Measurements from ENCODE around the gene TK1. TPM values are rescaled to one million over a fixed set of nuclear protein-coding genes. Genes with fewer than 3 reads are reported as not detected.
A peak's percentile ranks its signal among the peaks of the same experiment; 100 is the strongest.
"Not testable (repeated sequence)": the region's sequence is repeated elsewhere in the genome, so short reads cannot be mapped to it uniquely, and the experiment has no call there.

The TK1 gene
- total RNA-seq, 1 experiment from 2014 or later, result 190 TPM

DNA sequence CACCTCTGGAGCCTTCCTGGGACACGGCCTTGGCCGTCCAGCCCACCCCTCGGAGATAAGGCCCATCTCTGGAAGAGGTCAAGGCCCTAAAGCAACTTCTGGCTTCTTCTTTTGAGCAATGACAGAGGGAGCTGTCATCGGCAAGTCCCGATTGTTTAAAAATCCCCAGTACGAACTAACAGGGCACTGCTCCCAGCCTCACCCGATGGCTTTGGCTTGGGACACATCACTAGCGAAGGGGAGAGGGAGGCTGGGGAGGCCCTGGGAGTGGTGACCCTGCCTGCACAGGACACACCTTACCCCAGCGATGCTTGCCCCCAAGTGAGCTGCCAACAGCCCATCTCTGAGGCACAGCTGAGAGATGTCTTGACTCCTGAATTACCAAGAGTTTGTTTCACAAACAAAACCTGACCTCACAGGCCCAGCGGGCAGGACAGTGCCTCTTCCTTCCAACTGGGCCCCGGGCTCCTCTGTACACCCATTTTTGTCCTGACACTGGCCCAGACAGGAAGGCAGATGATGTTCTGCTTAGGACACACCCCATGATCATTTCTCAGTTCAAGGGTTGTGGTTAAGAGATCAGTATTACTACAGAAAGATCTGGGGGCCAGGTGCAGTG is 13.6 kb downstream of the TK1 start:
- CTCF ChIA-PET, result no interaction called here
- TF ChIP-seq, protein P1, sequence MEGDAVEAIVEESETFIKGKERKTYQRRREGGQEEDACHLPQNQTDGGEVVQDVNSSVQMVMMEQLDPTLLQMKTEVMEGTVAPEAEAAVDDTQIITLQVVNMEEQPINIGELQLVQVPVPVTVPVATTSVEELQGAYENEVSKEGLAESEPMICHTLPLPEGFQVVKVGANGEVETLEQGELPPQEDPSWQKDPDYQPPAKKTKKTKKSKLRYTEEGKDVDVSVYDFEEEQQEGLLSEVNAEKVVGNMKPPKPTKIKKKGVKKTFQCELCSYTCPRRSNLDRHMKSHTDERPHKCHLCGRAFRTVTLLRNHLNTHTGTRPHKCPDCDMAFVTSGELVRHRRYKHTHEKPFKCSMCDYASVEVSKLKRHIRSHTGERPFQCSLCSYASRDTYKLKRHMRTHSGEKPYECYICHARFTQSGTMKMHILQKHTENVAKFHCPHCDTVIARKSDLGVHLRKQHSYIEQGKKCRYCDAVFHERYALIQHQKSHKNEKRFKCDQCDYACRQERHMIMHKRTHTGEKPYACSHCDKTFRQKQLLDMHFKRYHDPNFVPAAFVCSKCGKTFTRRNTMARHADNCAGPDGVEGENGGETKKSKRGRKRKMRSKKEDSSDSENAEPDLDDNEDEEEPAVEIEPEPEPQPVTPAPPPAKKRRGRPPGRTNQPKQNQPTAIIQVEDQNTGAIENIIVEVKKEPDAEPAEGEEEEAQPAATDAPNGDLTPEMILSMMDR (IDR thresholded peaks at IDR 0.05; ENCODE audit: insufficient read depth in 1 of 2, low read depth in 1 of 2, low read length in 1 of 2, severe bottlenecking in 1 of 2, unreplicated experiment in 1 of 2), result no peak
- H3K4me3 Mint-ChIP-seq (ENCODE audit: unreplicated experiment), result peak overlapping the region; percentile 22

DNA sequence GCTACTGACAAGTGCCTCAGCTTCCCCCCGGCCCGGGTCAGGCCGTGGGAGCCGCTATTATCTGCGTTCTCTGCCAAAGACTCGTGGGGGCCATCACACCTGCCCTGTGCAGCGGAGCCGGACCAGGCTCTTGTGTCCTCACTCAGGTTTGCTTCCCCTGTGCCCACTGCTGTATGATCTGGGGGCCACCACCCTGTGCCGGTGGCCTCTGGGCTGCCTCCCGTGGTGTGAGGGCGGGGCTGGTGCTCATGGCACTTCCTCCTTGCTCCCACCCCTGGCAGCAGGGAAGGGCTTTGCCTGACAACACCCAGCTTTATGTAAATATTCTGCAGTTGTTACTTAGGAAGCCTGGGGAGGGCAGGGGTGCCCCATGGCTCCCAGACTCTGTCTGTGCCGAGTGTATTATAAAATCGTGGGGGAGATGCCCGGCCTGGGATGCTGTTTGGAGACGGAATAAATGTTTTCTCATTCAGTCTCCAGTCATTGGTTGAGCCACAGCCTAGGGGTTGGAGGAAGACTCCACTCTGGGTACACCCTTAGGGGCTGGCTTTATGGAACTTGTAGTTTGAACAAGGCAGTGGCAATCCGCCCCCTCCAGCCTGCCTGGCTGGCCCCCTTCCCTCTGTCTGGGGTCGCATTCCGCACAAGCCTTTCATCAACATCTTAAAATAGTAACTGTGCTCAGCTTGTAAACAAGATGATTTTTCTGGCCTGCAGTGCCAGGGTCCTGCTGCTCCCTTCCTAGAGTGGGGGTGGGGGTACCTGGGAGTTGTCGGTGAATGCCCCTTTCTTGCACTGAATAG is 14.4 kb downstream of the TK1 start:
- H3K36me3 ChIP-seq (ENCODE audit: control insufficient read depth, insufficient read depth, low read length), result peaks cover 2% of the 10 kb centered on the region
- TF ChIP-seq, protein P1 (IDR thresholded peaks at IDR 0.05; ENCODE audit: insufficient read depth in 1 of 2, low read depth in 1 of 2, low read length in 1 of 2, severe bottlenecking in 1 of 2, unreplicated experiment in 1 of 2), result no peak
- POLR2A ChIA-PET, result interaction anchor here (1.2 kb wide), 1 partner anchor 14 kb away, joined by 4 read pairs; the partner anchor contains the start of gene TK1
- Mint-ChIP-seq H3K4me1 (ENCODE audit: low read depth, unreplicated experiment) (peaks cover 24% of the 10 kb centered on the region), H3K4me3 (ENCODE audit: unreplicated experiment) (peak overlapping the region; percentile 52), H3K9me3 (ENCODE audit: unreplicated experiment) (no peaks in the 10 kb centered on the region), H3K36me3 (ENCODE audit: insufficient read depth, unreplicated experiment) (peaks cover 94% of the 10 kb centered on the region), H3K27me3 (ENCODE audit: insufficient read depth, unreplicated experiment) (no peaks in the 10 kb centered on the region), H3K27ac (ENCODE audit: unreplicated experiment) (peak overlapping the region; percentile 78)
- H3K4me1 ChIP-seq, result peaks cover 25% of the 10 kb centered on the region
- no peak for DNase-seq
- no peaks in the 10 kb centered on the region for H3K27me3 ChIP-seq (replicated peaks; ENCODE audit: control insufficient read depth, insufficient read depth, low read length)
- no peak overlapping the region for H3K4me3 ChIP-seq (ENCODE audit: low read depth, low read length)
- BruUV-seq (replicated peaks), result no TSS peak
- intact Hi-C loops (cut with micrococcal nuclease; ENCODE audit: unreplicated experiment), result no loop called here
- H3K9me3 ChIP-seq, result no peaks in the 10 kb centered on the region
- CTCF ChIA-PET, result no interaction called here

More for the DNA sequence above, 13.6 kb downstream of the TK1 start:
- H3K4me3 ChIP-seq (ENCODE audit: low read depth, low read length), result no peak overlapping the region
- H3K36me3 Mint-ChIP-seq (ENCODE audit: insufficient read depth, unreplicated experiment), result peaks cover 94% of the 10 kb centered on the region
- H3K27ac Mint-ChIP-seq (ENCODE audit: unreplicated experiment), result peak overlapping the region; percentile 78
- peaks cover 2% of the 10 kb centered on the region for H3K36me3 ChIP-seq (ENCODE audit: control insufficient read depth, insufficient read depth, low read length)
- no peaks in the 10 kb centered on the region for H3K9me3 ChIP-seq
- H3K27me3 ChIP-seq (replicated peaks; ENCODE audit: control insufficient read depth, insufficient read depth, low read length), result no peaks in the 10 kb centered on the region
- POLR2A ChIA-PET, result interaction anchor here (1.2 kb wide), 1 partner anchor 13 kb away, joined by 4 read pairs; the partner anchor contains the start of gene TK1
- no TSS peak for BruUV-seq (replicated peaks)
- no peaks in the 10 kb centered on the region for H3K9me3 Mint-ChIP-seq (ENCODE audit: unreplicated experiment)
- no peak for DNase-seq
- H3K27me3 Mint-ChIP-seq (ENCODE audit: insufficient read depth, unreplicated experiment), result no peaks in the 10 kb centered on the region
- intact Hi-C loops (cut with micrococcal nuclease; ENCODE audit: unreplicated experiment), result no loop called here
- peaks cover 24% of the 10 kb centered on the region for H3K4me1 Mint-ChIP-seq (ENCODE audit: low read depth, unreplicated experiment)
- H3K4me1 ChIP-seq, result peaks cover 25% of the 10 kb centered on the region

DNA sequence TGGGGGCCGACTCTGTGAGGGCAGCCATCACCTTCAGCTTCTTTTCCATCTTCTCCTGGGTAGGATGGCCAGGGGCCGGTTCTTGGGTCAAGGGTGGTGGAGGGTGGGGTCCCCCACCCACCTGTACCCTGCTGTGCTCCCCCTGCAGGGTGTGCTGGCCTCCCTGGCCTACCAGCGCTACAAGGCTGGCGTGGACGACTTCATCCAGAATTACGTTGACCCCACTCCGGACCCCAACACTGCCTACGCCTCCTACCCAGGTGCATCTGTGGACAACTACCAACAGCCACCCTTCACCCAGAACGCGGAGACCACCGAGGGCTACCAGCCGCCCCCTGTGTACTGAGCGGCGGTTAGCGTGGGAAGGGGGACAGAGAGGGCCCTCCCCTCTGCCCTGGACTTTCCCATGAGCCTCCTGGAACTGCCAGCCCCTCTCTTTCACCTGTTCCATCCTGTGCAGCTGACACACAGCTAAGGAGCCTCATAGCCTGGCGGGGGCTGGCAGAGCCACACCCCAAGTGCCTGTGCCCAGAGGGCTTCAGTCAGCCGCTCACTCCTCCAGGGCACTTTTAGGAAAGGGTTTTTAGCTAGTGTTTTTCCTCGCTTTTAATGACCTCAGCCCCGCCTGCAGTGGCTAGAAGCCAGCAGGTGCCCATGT is 15.1 kb downstream of the TK1 start:
- H3K27me3 ChIP-seq (replicated peaks; ENCODE audit: control insufficient read depth, insufficient read depth, low read length); H3K9me3 Mint-ChIP-seq (ENCODE audit: unreplicated experiment); H3K36me3 ChIP-seq (ENCODE audit: control insufficient read depth, insufficient read depth, low read length); H3K27me3 Mint-ChIP-seq (ENCODE audit: insufficient read depth, unreplicated experiment); DNase-seq; H3K4me3 ChIP-seq (ENCODE audit: low read depth, low read length); intact Hi-C loops (cut with micrococcal nuclease; ENCODE audit: unreplicated experiment); CTCF ChIA-PET; H3K9me3 ChIP-seq: not testable (repeated sequence)
- H3K27ac Mint-ChIP-seq (ENCODE audit: unreplicated experiment), result peak overlapping the region; percentile 78
- BruUV-seq (replicated peaks), result TSS peak; percentile 12
- POLR2A ChIA-PET, result interaction anchor here (0.6 kb wide), 1 partner anchor 44 kb away, joined by 11 read pairs; the partner anchor contains the start of gene TMC6
- H3K4me3 Mint-ChIP-seq (ENCODE audit: unreplicated experiment), result peak overlapping the region; percentile 52
- peaks cover 24% of the 10 kb centered on the region for H3K4me1 Mint-ChIP-seq (ENCODE audit: low read depth, unreplicated experiment)
- H3K36me3 Mint-ChIP-seq (ENCODE audit: insufficient read depth, unreplicated experiment), result peaks cover 87% of the 10 kb centered on the region
- peaks cover 25% of the 10 kb centered on the region for H3K4me1 ChIP-seq
